H1 (cell line): ENCODE data around the gene TTC33. TPM values are rescaled to one million over a fixed set of nuclear protein-coding genes. Genes with fewer than 3 reads are reported as not detected.

Experiments used
- CTCF ChIA-PET: fragments of 300-600 bp; sonication (Branson Sonifier 250); formaldehyde crosslinking; loops from one replicate; lab custom pipeline; 2021; ENCODE audit not compliant: partially characterized antibody; lab: Charles Lee
- POLR2A ChIA-PET: fragments of 300-600 bp; sonication (Branson Sonifier 250); formaldehyde crosslinking; loops from one replicate; lab custom pipeline; 2021; ENCODE audit warnings: inconsistent platforms; ENCODE audit not compliant: partially characterized antibody; lab: Charles Lee
- DNase-seq, 2 experiments: peaks; one replicate each; pipeline versions ENCODE4 v3.0.0 to v3.0.0-alpha.2; 2010 to 2022; ENCODE audit warnings: low spot score in 2 of 2, low read depth in 1 of 2, mixed read lengths in 1 of 2
- FAIRE-seq: peaks from 2 replicates; lab custom pipeline; 2011; peaks lifted over from hg19 to GRCh38; lab: Jason Lieb, UNC
- H2AFZ ChIP-seq: 2 replicates; pipeline ENCODE4 v1.8.1; 2012; ENCODE audit warnings: low read length, inconsistent platforms
- H2AK5ac ChIP-seq: 2 replicates; pipeline ENCODE4 v1.6.1; 2013; ENCODE audit warnings: low read depth, low read length
- H2BK120ac ChIP-seq: replicated peaks from 2 replicates; pipeline ENCODE3; 2013; ENCODE audit warnings: low read depth, low read length, inconsistent platforms
- H2BK12ac ChIP-seq: 2 replicates; pipeline ENCODE4 v1.6.1; 2013; ENCODE audit warnings: low read depth, low read length
- H2BK15ac ChIP-seq: 2 replicates; pipeline ENCODE4 v1.6.1; 2013; ENCODE audit warnings: low read length
- H2BK20ac ChIP-seq: 2 replicates; pipeline ENCODE4 v1.6.1; 2013; ENCODE audit warnings: low read length
- H2BK5ac ChIP-seq: 2 replicates; pipeline ENCODE4 v1.6.1; 2013; ENCODE audit warnings: low read depth, low read length
- H3K14ac ChIP-seq: 2 replicates; pipeline ENCODE4 v1.6.1; 2013; ENCODE audit warnings: inconsistent platforms; ENCODE audit not compliant: insufficient read length
- H3K18ac ChIP-seq: 2 replicates; pipeline ENCODE4 v1.6.1; 2013; ENCODE audit warnings: low read length; ENCODE audit errors: extremely low read depth
- H3K23ac ChIP-seq: 2 replicates; pipeline ENCODE4 v1.6.1; 2013; ENCODE audit warnings: inconsistent platforms; ENCODE audit not compliant: insufficient read length
- H3K23me2 ChIP-seq: 2 replicates; pipeline ENCODE4 v1.6.1; 2013; ENCODE audit warnings: low read depth, low read length
- H3K27ac ChIP-seq: 2 replicates; pipeline ENCODE4 v1.6.1; 2011; ENCODE audit warnings: low read depth, low read length, inconsistent platforms
- H3K27me3 ChIP-seq, 4 experiments: replicated peaks in 1 of 4; 1 replicate in 1 of 4; 2 replicates in 3 of 4; pipeline versions ENCODE4 v1.6.1 to v1.8.1; 2011 to 2013; ENCODE audit warnings: low read length in 3 of 4, mild to moderate bottlenecking in 3 of 4, inconsistent platforms in 2 of 4, mixed read lengths in 2 of 4, moderate library complexity in 1 of 4; ENCODE audit not compliant: control insufficient read depth in 3 of 4, insufficient read depth in 3 of 4; ENCODE audit errors: extremely low read depth in 1 of 4
- H3K36me3 ChIP-seq, 4 experiments: 2 replicates each; pipeline versions ENCODE4 v1.6.1 to v1.8.1; 2011 to 2013; ENCODE audit warnings: mild to moderate bottlenecking in 4 of 4, low read length in 3 of 4, moderate library complexity in 2 of 4, control low read depth in 1 of 4, inconsistent platforms in 1 of 4; ENCODE audit not compliant: insufficient read depth in 4 of 4, control insufficient read depth in 2 of 4
- H3K4ac ChIP-seq: replicated peaks from 2 replicates; pipeline ENCODE3; 2013; ENCODE audit warnings: low read length, low read depth, mixed read lengths, inconsistent platforms; ENCODE audit not compliant: insufficient read length
- H3K4me1 ChIP-seq, 4 experiments: replicated peaks in 1 of 4; 1 replicate in 1 of 4; 2 replicates in 3 of 4; pipeline versions ENCODE4 v1.6.1 to v1.8.1; 2011 to 2013; ENCODE audit warnings: low read length in 3 of 4, inconsistent platforms in 2 of 4, mixed read lengths in 1 of 4; ENCODE audit not compliant: insufficient read depth in 4 of 4, control insufficient read depth in 3 of 4
- H3K4me2 ChIP-seq, 2 experiments: 2 replicates each; pipeline versions ENCODE4 v1.6.1 to v1.8.1; 2011 to 2013; ENCODE audit warnings: low read depth in 2 of 2, low read length in 2 of 2, control low read depth in 1 of 2, inconsistent platforms in 1 of 2, mild to moderate bottlenecking in 1 of 2; ENCODE audit not compliant: insufficient read depth in 1 of 2
- H3K4me3 ChIP-seq, 4 experiments: fragments of 200-600, 300-600 bp in 1 of 4; sonication (generic), shearing (Covaris generic), sonication (Bioruptor Twin) in 1 of 4; 2 replicates each; pipeline versions ENCODE4 v1.5.1 to v1.8.1; 2011 to 2016; ENCODE audit warnings: low read length in 4 of 4, low read depth in 3 of 4, control low read depth in 2 of 4, inconsistent platforms in 2 of 4, mild to moderate bottlenecking in 2 of 4, mixed read lengths in 1 of 4, moderate library complexity in 1 of 4; ENCODE audit not compliant: insufficient read depth in 2 of 4; ENCODE audit errors: extremely low read depth in 1 of 4
- H3K56ac ChIP-seq: replicated peaks from 2 replicates; pipeline ENCODE3; 2013; ENCODE audit warnings: low read depth, mild to moderate bottlenecking, mixed read lengths, low read length, inconsistent platforms; ENCODE audit not compliant: insufficient read length
- H3K79me1 ChIP-seq: 2 replicates; pipeline ENCODE4 v1.6.1; 2013; ENCODE audit warnings: low read depth, low read length, control low read depth
- H3K79me2 ChIP-seq, 2 experiments: 2 replicates each; pipeline versions ENCODE4 v1.6.1 to v1.8.1; 2012 to 2013; ENCODE audit warnings: low read length in 2 of 2, mild to moderate bottlenecking in 2 of 2, inconsistent platforms in 1 of 2; ENCODE audit not compliant: insufficient read depth in 2 of 2, control insufficient read depth in 1 of 2
- H3K9ac ChIP-seq, 4 experiments: replicated peaks in 1 of 4; 1 replicate in 1 of 4; 2 replicates in 3 of 4; pipeline versions ENCODE4 v1.6.1 to v1.8.1; 2011 to 2013; ENCODE audit warnings: low read depth in 3 of 4, low read length in 3 of 4, control low read depth in 2 of 4, mild to moderate bottlenecking in 2 of 4, moderate library complexity in 2 of 4, inconsistent platforms in 1 of 4; ENCODE audit errors: extremely low read depth in 1 of 4
- H3K9me3 ChIP-seq, 2 experiments: 2 replicates each; pipeline versions ENCODE4 v1.6.1 to v1.8.1; 2012 to 2013; ENCODE audit warnings: mild to moderate bottlenecking in 2 of 2, moderate library complexity in 2 of 2, control low read depth in 1 of 2, inconsistent platforms in 1 of 2, low read depth in 1 of 2, low read length in 1 of 2, mixed read lengths in 1 of 2; ENCODE audit not compliant: insufficient read depth in 2 of 2
- H4K20me1 ChIP-seq, 2 experiments: replicated peaks in 1 of 2; 2 replicates each; pipeline versions ENCODE3 to v1.8.1; 2011 to 2013; ENCODE audit warnings: inconsistent platforms in 2 of 2, low read length in 2 of 2, mild to moderate bottlenecking in 1 of 2; ENCODE audit not compliant: insufficient read depth in 2 of 2, control insufficient read depth in 1 of 2
- H4K5ac ChIP-seq: 2 replicates; pipeline ENCODE4 v1.6.1; 2013; ENCODE audit warnings: low read length, low read depth, mixed read lengths, inconsistent platforms; ENCODE audit not compliant: insufficient read length
- H4K8ac ChIP-seq: 2 replicates; pipeline ENCODE4 v1.8.0; 2013; ENCODE audit warnings: mild to moderate bottlenecking, moderate library complexity, low read length, inconsistent platforms; ENCODE audit not compliant: insufficient read depth; ENCODE audit errors: extremely low read depth
- H4K91ac ChIP-seq: replicated peaks from 2 replicates; pipeline ENCODE3; 2013; ENCODE audit warnings: low read length, mixed read lengths, inconsistent platforms; ENCODE audit not compliant: insufficient read length
- BACH1 ChIP-seq: IDR thresholded peaks from 2 replicates; pipeline ENCODE4 v1.6.1; 2012; ENCODE audit warnings: low read length, improper control_type of control experiment
- CBX5 ChIP-seq: fragments of 300-800, 300-1000 bp; sonication (generic); IDR thresholded peaks from 2 replicates; pipeline ENCODE4 v1.7.1; 2016; ENCODE audit warnings: antibody characterized with exemption, low read length, low read depth
- MAX ChIP-seq: IDR thresholded peaks from 2 replicates; pipeline ENCODE4 v1.6.1; 2012; ENCODE audit warnings: inconsistent platforms
- NANOG ChIP-seq: IDR thresholded peaks from 2 replicates; pipeline ENCODE4 v1.6.1; 2011; ENCODE audit warnings: low read length, low read depth, mild to moderate bottlenecking, inconsistent platforms; ENCODE audit not compliant: insufficient read depth, poor library complexity, severe bottlenecking
- SAP30 ChIP-seq: fragments of 300-600 bp; sonication (generic); IDR thresholded peaks from 2 replicates; pipeline ENCODE4 v1.7.1; 2012; ENCODE audit warnings: low read length, moderate library complexity, mild to moderate bottlenecking, inconsistent platforms; ENCODE audit not compliant: insufficient read depth, insufficient replicate concordance
- SP4 ChIP-seq: IDR thresholded peaks from 2 replicates; pipeline ENCODE4 v1.6.1; 2012; ENCODE audit warnings: low read length, inconsistent platforms
- TAF7 ChIP-seq: optimal IDR thresholded peaks from 2 replicates; pipeline ENCODE3; 2011; ENCODE audit warnings: low read depth, mild to moderate bottlenecking, inconsistent platforms, low read length, moderate library complexity, borderline replicate concordance
- TCF12 ChIP-seq: IDR thresholded peaks from 2 replicates; pipeline ENCODE4 v1.6.1; 2011; ENCODE audit warnings: low read depth, mild to moderate bottlenecking, low read length
- YY1 ChIP-seq: IDR thresholded peaks from 2 replicates; pipeline ENCODE4 v1.6.1; 2011; ENCODE audit warnings: low read depth, mild to moderate bottlenecking, low read length
- WGBS, 2 experiments: shearing (Covaris generic) in 1 of 2; methylation state at CpG; one replicate each; pipeline versions ENCODE4 v1.1.6 to v1.1.7; 2013 to 2015; ENCODE audit warnings: low lambda C conversion rate in 2 of 2, mixed read lengths in 2 of 2, inconsistent platforms in 1 of 2, low coverage in 1 of 2, missing lambda C conversion rate in 1 of 2; ENCODE audit not compliant: insufficient replicate concordance in 2 of 2, insufficient coverage in 1 of 2, insufficient read length in 1 of 2; ENCODE audit errors: extremely low coverage in 1 of 2, missing lambda C conversion rate in 1 of 2; 5-methylcytosine and 5-hydroxymethylcytosine counted together
- polyA plus RNA-seq, 7 experiments: library from polyadenylated mRNA; depleted of rRNA in 3 of 7; stranded (reverse) in 5 of 7; unstranded in 2 of 7; fragments of >200 nt in 5 of 7; fragments of 200-250 nt in 2 of 7; gene quantifications; 1 replicate in 5 of 7; 2 replicates in 1 of 7; 4 replicates in 1 of 7; pipeline versions ENCODE4 v1.2.1 to v1.2.3, GENCODE V29; 2011 to 2013; ENCODE audit warnings: missing spikeins in 2 of 7, mixed read lengths in 2 of 7
- total RNA-seq: library from RNA; stranded (reverse); fragmentation: NEBNext Ultra II Directional; extraction: Animal tissue kit (Norgen Biotek cat#: 25700); gene quantifications from 2 replicates; pipeline ENCODE4 v1.2.1, GENCODE V29; 2021

Gene TTC33
- total and polyA plus RNA-seq, 2 of the 8 experiments (the other 6 are each of a cell fraction or from before 2014, with no cell fraction given), result 1.2 to 12.6 TPM

- Histone ChIP-seq H4K91ac (no peak overlapping the region), H3K56ac (no peak overlapping the region), H2BK15ac (no peak overlapping the region), H2AK5ac (no peak overlapping the region), H3K14ac (no peak overlapping the region), H3K4me1 (no peaks in the 10 kb centered on the region), H4K20me1 (no peaks in the 10 kb centered on the region), H3K9ac (no peak overlapping the region), H3K23me2 (no peaks in the 10 kb centered on the region; the same call in 1 of the 2 replicates), H2BK20ac (no peak overlapping the region), H3K23ac (no peak overlapping the region), H3K79me1 (no peaks in the 10 kb centered on the region), H3K4ac (no peak overlapping the region), H3K4me3 (no peak overlapping the region), H2BK120ac (no peak overlapping the region), H3K18ac (no peak overlapping the region), H2BK5ac (no peak overlapping the region), H3K4me2 (no peak overlapping the region), H3K36me3 (no peaks in the 10 kb centered on the region), H4K5ac (no peak overlapping the region), H3K27ac (no peak overlapping the region), H3K79me2 (no peaks in the 10 kb centered on the region), H4K8ac (no peak overlapping the region), H2AFZ (no peak overlapping the region), H2BK12ac (no peak overlapping the region), H3K9me3 (no peaks in the 10 kb centered on the region), H3K27me3 (no peaks in the 10 kb centered on the region)
- TF ChIP-seq CBX5 (no peak), MAX (no peak), SP4 (no peak), NANOG (no peak), BACH1 (no peak), TCF12 (no peak), SAP30 (no peak), TAF7 (no peak), YY1 (no peak)
- DNase-seq (no peak), FAIRE-seq (no peak)
- ChIA-PET POLR2A (interaction anchor here (1.1 kb wide), 1 partner anchor 8 kb away, joined by 3 read pairs; no protein-coding TSS in a partner anchor), CTCF (no interaction called here)
- 88% methylated on average over 2 of the region's 2 CpGs; no CpG with 5 or more reads in 1 of the 2 experiments for WGBS, 2 experiments
Measured at GRCh38 chr5:40660751-40661150, 95.0 kb downstream of the TTC33 start.
